ENCODE data around the gene STK40. TPM values are rescaled to one million over a fixed set of nuclear protein-coding genes. Genes with fewer than 3 reads are reported as not detected.

The STK40 gene
- total RNA-seq, 1 donor from 2014 or later, result 45.0 TPM

GRCh38 chr1:36349241-36349671 lies 36.5 kb downstream of the STK40 start:
- H3K4me1 Mint-ChIP-seq (ENCODE audit: unreplicated experiment), result peaks cover 54% of the 10 kb centered on the region
- no peaks in the 10 kb centered on the region for H3K9me3 Mint-ChIP-seq (ENCODE audit: unreplicated experiment)
- no peak overlapping the region for H3K4me3 Mint-ChIP-seq (ENCODE audit: unreplicated experiment)
- peak overlapping the region; percentile 99 for H3K27ac Mint-ChIP-seq (ENCODE audit: unreplicated experiment)
- peaks cover 27% of the 10 kb centered on the region for H3K36me3 Mint-ChIP-seq (ENCODE audit: unreplicated experiment)
- DNase-seq (ENCODE audit: extremely low spot score, unreplicated experiment), result no peak
- H3K27me3 Mint-ChIP-seq (ENCODE audit: unreplicated experiment), result no peaks in the 10 kb centered on the region
- no peak for TF ChIP-seq CTCF (IDR thresholded peaks at IDR 0.05)

- Mint-ChIP-seq H3K4me1 (ENCODE audit: unreplicated experiment) (peaks cover 49% of the 10 kb centered on the region), H3K36me3 (ENCODE audit: unreplicated experiment) (peaks cover 27% of the 10 kb centered on the region), H3K27me3 (ENCODE audit: unreplicated experiment) (no peaks in the 10 kb centered on the region), H3K4me3 (ENCODE audit: unreplicated experiment) (no peak overlapping the region), H3K9me3 (ENCODE audit: unreplicated experiment) (no peaks in the 10 kb centered on the region), H3K27ac (ENCODE audit: unreplicated experiment) (no peak overlapping the region)
- no peak for TF ChIP-seq CTCF (IDR thresholded peaks at IDR 0.05)
- no peak for DNase-seq (ENCODE audit: extremely low spot score, unreplicated experiment)
Observed at GRCh38 chr1:36346741-36347370, 38.9 kb downstream of the STK40 start.

DNA sequence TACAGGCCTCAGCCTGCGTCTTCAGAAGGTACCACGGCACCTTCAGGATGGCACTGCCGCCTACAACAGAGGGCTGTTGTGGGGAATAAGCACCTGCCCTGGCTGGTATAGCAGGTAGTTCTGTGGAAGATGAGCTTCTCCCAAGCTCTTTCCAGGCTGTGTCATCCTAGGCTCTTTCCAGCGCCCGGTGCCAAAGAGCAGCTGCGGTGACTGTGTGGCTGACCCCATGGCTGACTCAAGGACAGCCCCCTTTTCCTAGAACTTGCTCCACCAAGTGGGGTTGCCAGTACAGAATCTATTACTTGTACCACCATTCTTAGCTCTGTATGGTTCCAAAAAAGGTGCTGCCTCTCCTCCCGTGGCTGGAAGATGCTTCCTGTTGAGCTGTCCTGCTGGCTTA lies 40.4 kb downstream of the STK40 start:
- Mint-ChIP-seq H3K27ac (ENCODE audit: unreplicated experiment) (no peak overlapping the region), H3K36me3 (ENCODE audit: unreplicated experiment) (peaks cover 36% of the 10 kb centered on the region), H3K4me3 (ENCODE audit: unreplicated experiment) (no peak overlapping the region), H3K27me3 (ENCODE audit: unreplicated experiment) (no peaks in the 10 kb centered on the region), H3K4me1 (ENCODE audit: unreplicated experiment) (peaks cover 34% of the 10 kb centered on the region), H3K9me3 (ENCODE audit: unreplicated experiment) (no peaks in the 10 kb centered on the region)
- TF ChIP-seq CTCF (IDR thresholded peaks at IDR 0.05), result no peak
- DNase-seq (ENCODE audit: extremely low spot score, unreplicated experiment), result no peak

- peaks cover 24% of the 10 kb centered on the region for H3K4me1 Mint-ChIP-seq (ENCODE audit: unreplicated experiment)
- peak overlapping the region; percentile 63 for H3K27ac Mint-ChIP-seq (ENCODE audit: unreplicated experiment)
- no peaks in the 10 kb centered on the region for H3K9me3 Mint-ChIP-seq (ENCODE audit: unreplicated experiment)
- no peak for TF ChIP-seq CTCF (IDR thresholded peaks at IDR 0.05)
- no peaks in the 10 kb centered on the region for H3K27me3 Mint-ChIP-seq (ENCODE audit: unreplicated experiment)
- H3K4me3 Mint-ChIP-seq (ENCODE audit: unreplicated experiment), result no peak overlapping the region
- H3K36me3 Mint-ChIP-seq (ENCODE audit: unreplicated experiment), result peaks cover 40% of the 10 kb centered on the region
- no peak for DNase-seq (ENCODE audit: extremely low spot score, unreplicated experiment)
Observed at GRCh38 chr1:36344395-36344680, 41.4 kb downstream of the STK40 start.

- Mint-ChIP-seq H3K36me3 (ENCODE audit: unreplicated experiment) (peaks cover 41% of the 10 kb centered on the region), H3K9me3 (ENCODE audit: unreplicated experiment) (no peaks in the 10 kb centered on the region), H3K4me3 (ENCODE audit: unreplicated experiment) (no peak overlapping the region), H3K4me1 (ENCODE audit: unreplicated experiment) (peaks cover 20% of the 10 kb centered on the region), H3K27ac (ENCODE audit: unreplicated experiment) (peak overlapping the region; percentile 63), H3K27me3 (ENCODE audit: unreplicated experiment) (no peaks in the 10 kb centered on the region)
- DNase-seq (ENCODE audit: extremely low spot score, unreplicated experiment), result no peak
- TF ChIP-seq CTCF (IDR thresholded peaks at IDR 0.05), result no peak
Observed at GRCh38 chr1:36343651-36344394, 41.9 kb downstream of the STK40 start.

Measured in osteocyte (in vitro differentiated cells).